Karpas-422 (cell line): ENCODE measurements around the gene RAPGEF4. TPM values are rescaled to one million over a fixed set of nuclear protein-coding genes. Genes with fewer than 3 reads are reported as not detected.

Experiments used
- DNase-seq: peaks from one replicate; pipeline ENCODE4 v3.0.0-alpha.2; 2015
- H2AFZ ChIP-seq: fragments of 200-600 bp; sonication (generic); 2 replicates; pipeline ENCODE4 v1.6.1; 2014; ENCODE audit warnings: antibody characterized with exemption, low read length, mixed read lengths
- H3K27ac ChIP-seq: fragments of 200-600 bp; sonication (generic); 2 replicates; pipeline ENCODE4 v1.5.1; 2014; ENCODE audit warnings: mild to moderate bottlenecking, low read length, moderate library complexity
- H3K27me3 ChIP-seq: fragments of 200-600 bp; sonication (generic); 2 replicates; pipeline ENCODE4 v1.6.1; 2014; ENCODE audit warnings: low read length, mixed read lengths
- H3K36me3 ChIP-seq: fragments of 200-600 bp; sonication (generic); 2 replicates; pipeline ENCODE4 v1.6.1; 2014; ENCODE audit warnings: low read length, mixed read lengths; ENCODE audit not compliant: insufficient read depth
- H3K4me1 ChIP-seq: fragments of 200-600 bp; sonication (generic); 2 replicates; pipeline ENCODE4 v1.6.1; 2014; ENCODE audit warnings: mild to moderate bottlenecking, low read length, mixed read lengths
- H3K4me2 ChIP-seq: fragments of 200-600 bp; sonication (generic); 2 replicates; pipeline ENCODE4 v1.6.1; 2014; ENCODE audit warnings: low read length, low read depth, mild to moderate bottlenecking; ENCODE audit not compliant: poor library complexity, severe bottlenecking
- H3K4me3 ChIP-seq: fragments of 200-600 bp; sonication (generic); 2 replicates; pipeline ENCODE4 v1.5.1; 2014; ENCODE audit warnings: mild to moderate bottlenecking, antibody characterized with exemption, low read length, mixed read lengths
- H3K79me2 ChIP-seq: fragments of 200-600 bp; sonication (generic); 2 replicates; pipeline ENCODE4 v1.6.1; 2014; ENCODE audit warnings: mild to moderate bottlenecking, low read length, mixed read lengths
- H3K9ac ChIP-seq: fragments of 200-600 bp; sonication (generic); 2 replicates; pipeline ENCODE4 v1.6.0; 2014; ENCODE audit warnings: low read length
- H3K9me2 ChIP-seq: fragments of 200-600 bp; sonication (generic), shearing (Covaris generic); replicated peaks from 2 replicates; pipeline ENCODE4 v1.6.0; 2014; ENCODE audit warnings: mild to moderate bottlenecking, low read length, moderate library complexity; ENCODE audit not compliant: insufficient read depth
- H3K9me3 ChIP-seq: fragments of 300-700, 200-600 bp; sonication (generic); 2 replicates; pipeline ENCODE4 v1.6.1; 2014; ENCODE audit warnings: low read length, mixed read lengths
- H4K20me1 ChIP-seq: fragments of 200-600 bp; sonication (generic); 2 replicates; pipeline ENCODE4 v1.6.1; 2014; ENCODE audit warnings: mild to moderate bottlenecking, antibody characterized with exemption, low read length, low read depth; ENCODE audit not compliant: insufficient read depth
- total RNA-seq: library from RNA; depleted of rRNA; stranded (reverse); fragments of >200 nt; shearing (Covaris generic); gene quantifications from 2 replicates; pipeline ENCODE4 v1.2.3, GENCODE V29; 2014; ENCODE audit warnings: low replicate concordance

The RAPGEF4 gene
- total RNA-seq, 1 experiment from 2014 or later, result 0.97 TPM

DNA sequence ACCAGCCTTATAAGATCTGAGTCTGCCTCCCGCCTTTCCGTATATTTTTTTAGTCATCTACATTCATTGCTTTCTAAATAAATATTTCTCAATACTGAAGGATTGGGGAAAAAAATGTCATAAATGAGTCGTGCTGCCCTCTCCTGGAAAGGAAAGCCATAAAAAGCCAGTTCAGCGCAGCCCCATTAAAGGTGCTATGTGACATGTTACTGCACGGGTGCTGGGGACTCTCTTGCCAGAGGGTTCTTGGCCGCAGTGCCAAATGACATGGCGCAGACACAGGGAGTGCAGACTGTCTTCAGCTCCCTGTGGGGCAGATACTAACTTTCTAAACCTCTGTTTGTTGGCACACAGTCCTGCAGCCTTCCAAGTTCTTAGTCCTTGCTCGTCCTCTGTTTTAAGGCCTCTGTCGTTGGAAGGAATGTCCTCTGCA lies 286.3 kb downstream of the RAPGEF4 start:
- Histone ChIP-seq H3K4me3 (no peak overlapping the region), H2AFZ (no peak overlapping the region), H3K27ac (no peak overlapping the region), H3K79me2 (no peaks in the 10 kb centered on the region), H3K9ac (no peak overlapping the region), H4K20me1 (no peaks in the 10 kb centered on the region), H3K27me3 (no peaks in the 10 kb centered on the region), H3K9me2 (no peaks in the 10 kb centered on the region), H3K9me3 (no peaks in the 10 kb centered on the region), H3K4me1 (no peaks in the 10 kb centered on the region), H3K4me2 (no peak overlapping the region), H3K36me3 (no peaks in the 10 kb centered on the region)
- no peak for DNase-seq

GRCh38 chr2:173023718-173024117 lies 288.1 kb downstream of the RAPGEF4 start:
- Histone ChIP-seq H3K9me3 (no peaks in the 10 kb centered on the region), H3K27me3 (no peaks in the 10 kb centered on the region), H3K4me1 (no peaks in the 10 kb centered on the region), H2AFZ (no peak overlapping the region), H4K20me1 (peaks cover 3% of the 10 kb centered on the region; the same call in 1 of the 2 replicates), H3K4me3 (no peak overlapping the region), H3K9me2 (no peaks in the 10 kb centered on the region), H3K4me2 (no peak overlapping the region), H3K9ac (no peak overlapping the region), H3K79me2 (no peaks in the 10 kb centered on the region), H3K36me3 (no peaks in the 10 kb centered on the region), H3K27ac (no peak overlapping the region)
- no peak for DNase-seq

- H3K9ac ChIP-seq, result no peak overlapping the region
- H3K4me2 ChIP-seq, result no peak overlapping the region
- no peaks in the 10 kb centered on the region for H3K4me1 ChIP-seq
- no peaks in the 10 kb centered on the region for H3K79me2 ChIP-seq
- no peak overlapping the region for H3K27ac ChIP-seq
- no peaks in the 10 kb centered on the region for H3K27me3 ChIP-seq
- H3K36me3 ChIP-seq, result no peaks in the 10 kb centered on the region
- peaks cover 3% of the 10 kb centered on the region; the same call in 1 of the 2 replicates for H4K20me1 ChIP-seq
- H2AFZ ChIP-seq, result no peak overlapping the region
- no peak overlapping the region for H3K4me3 ChIP-seq
- DNase-seq, result no peak
- no peaks in the 10 kb centered on the region for H3K9me3 ChIP-seq
- no peaks in the 10 kb centered on the region for H3K9me2 ChIP-seq
These were observed 290.8 kb downstream of the RAPGEF4 start for GRCh38 chr2:173026479-173026878.

GRCh38 chr2:173027181-173028128 lies 291.8 kb downstream of the RAPGEF4 start:
- Histone ChIP-seq H3K27me3 (no peaks in the 10 kb centered on the region), H3K9ac (no peak overlapping the region), H2AFZ (no peak overlapping the region), H3K27ac (no peak overlapping the region), H3K4me1 (no peaks in the 10 kb centered on the region), H3K9me3 (no peaks in the 10 kb centered on the region), H3K9me2 (no peaks in the 10 kb centered on the region), H3K4me2 (no peak overlapping the region), H4K20me1 (peaks cover 3% of the 10 kb centered on the region; the same call in 1 of the 2 replicates), H3K4me3 (no peak overlapping the region), H3K36me3 (no peaks in the 10 kb centered on the region), H3K79me2 (no peaks in the 10 kb centered on the region)
- peak; percentile 89 for DNase-seq

- Histone ChIP-seq H3K4me1 (no peaks in the 10 kb centered on the region), H3K36me3 (no peaks in the 10 kb centered on the region), H3K4me2 (no peak overlapping the region), H3K27ac (no peak overlapping the region), H4K20me1 (peaks cover 3% of the 10 kb centered on the region; the same call in 1 of the 2 replicates), H3K79me2 (no peaks in the 10 kb centered on the region), H3K9ac (no peak overlapping the region), H3K9me2 (no peaks in the 10 kb centered on the region), H3K4me3 (no peak overlapping the region), H3K9me3 (no peaks in the 10 kb centered on the region), H2AFZ (no peak overlapping the region), H3K27me3 (no peaks in the 10 kb centered on the region)
- no peak for DNase-seq
These were observed 292.5 kb downstream of the RAPGEF4 start for GRCh38 chr2:173028141-173028540.

- Histone ChIP-seq H3K79me2 (no peaks in the 10 kb centered on the region), H3K4me3 (no peak overlapping the region), H2AFZ (no peak overlapping the region), H3K4me2 (no peak overlapping the region), H3K9ac (no peak overlapping the region), H3K9me3 (no peaks in the 10 kb centered on the region), H3K36me3 (no peaks in the 10 kb centered on the region), H3K27ac (no peak overlapping the region), H3K4me1 (no peaks in the 10 kb centered on the region), H4K20me1 (peaks cover 3% of the 10 kb centered on the region; the same call in 1 of the 2 replicates), H3K27me3 (no peaks in the 10 kb centered on the region), H3K9me2 (no peaks in the 10 kb centered on the region)
- no peak for DNase-seq
These were observed 293.0 kb downstream of the RAPGEF4 start for GRCh38 chr2:173028671-173029070.

GRCh38 chr2:173030561-173031490 lies 295.2 kb downstream of the RAPGEF4 start:
- Histone ChIP-seq H4K20me1 (peaks cover 3% of the 10 kb centered on the region; the same call in 1 of the 2 replicates), H3K36me3 (no peaks in the 10 kb centered on the region), H3K9me2 (no peaks in the 10 kb centered on the region), H3K4me2 (no peak overlapping the region), H3K27me3 (no peaks in the 10 kb centered on the region), H3K79me2 (no peaks in the 10 kb centered on the region), H3K9me3 (no peaks in the 10 kb centered on the region), H3K4me3 (no peak overlapping the region), H3K4me1 (no peaks in the 10 kb centered on the region), H3K27ac (no peak overlapping the region), H3K9ac (no peak overlapping the region), H2AFZ (no peak overlapping the region)
- DNase-seq, result no peak

DNA sequence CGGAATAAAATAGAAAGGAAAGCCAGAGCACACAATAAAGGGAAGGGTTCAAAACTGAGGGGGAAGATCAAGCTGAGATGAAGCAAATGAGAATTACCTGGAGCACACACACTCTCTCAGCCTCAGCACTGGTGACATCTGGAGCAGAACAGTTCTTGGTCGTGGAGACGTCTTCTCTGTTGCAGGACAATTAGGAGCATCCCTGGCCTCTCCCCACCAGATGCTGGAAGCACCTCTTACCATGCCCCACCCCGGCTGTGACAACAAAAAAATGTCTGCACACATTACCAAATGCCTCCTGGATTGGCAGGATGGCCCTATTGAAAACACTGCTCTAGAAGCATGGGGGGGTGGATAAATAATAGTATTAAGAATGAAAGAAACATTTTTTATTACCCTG lies 296.4 kb downstream of the RAPGEF4 start:
- no peaks in the 10 kb centered on the region for H3K9me2 ChIP-seq
- H3K27me3 ChIP-seq, result no peaks in the 10 kb centered on the region
- no peaks in the 10 kb centered on the region for H3K79me2 ChIP-seq
- no peak for DNase-seq
- H3K9me3 ChIP-seq, result no peaks in the 10 kb centered on the region
- no peak overlapping the region for H3K27ac ChIP-seq
- H2AFZ ChIP-seq, result no peak overlapping the region
- H3K4me3 ChIP-seq, result no peak overlapping the region
- H3K4me1 ChIP-seq, result peaks cover 8% of the 10 kb centered on the region
- H3K36me3 ChIP-seq, result no peaks in the 10 kb centered on the region
- no peak overlapping the region for H3K4me2 ChIP-seq
- no peak overlapping the region for H3K9ac ChIP-seq
- peaks cover 3% of the 10 kb centered on the region; the same call in 1 of the 2 replicates for H4K20me1 ChIP-seq
